GM21737 (cell line): Measurements from ENCODE around the gene HCCS.
A peak's percentile ranks its signal among the peaks of the same experiment; 100 is the strongest.

Source experiments
- ATAC-seq: cut with Tn5 transposase; IDR thresholded peaks from one replicate; pipeline ENCODE4 v1.9.1; 2021; ENCODE audit warnings: mild to moderate bottlenecking, moderate library complexity; ENCODE audit not compliant: unreplicated experiment

HCCS gene

DNA sequence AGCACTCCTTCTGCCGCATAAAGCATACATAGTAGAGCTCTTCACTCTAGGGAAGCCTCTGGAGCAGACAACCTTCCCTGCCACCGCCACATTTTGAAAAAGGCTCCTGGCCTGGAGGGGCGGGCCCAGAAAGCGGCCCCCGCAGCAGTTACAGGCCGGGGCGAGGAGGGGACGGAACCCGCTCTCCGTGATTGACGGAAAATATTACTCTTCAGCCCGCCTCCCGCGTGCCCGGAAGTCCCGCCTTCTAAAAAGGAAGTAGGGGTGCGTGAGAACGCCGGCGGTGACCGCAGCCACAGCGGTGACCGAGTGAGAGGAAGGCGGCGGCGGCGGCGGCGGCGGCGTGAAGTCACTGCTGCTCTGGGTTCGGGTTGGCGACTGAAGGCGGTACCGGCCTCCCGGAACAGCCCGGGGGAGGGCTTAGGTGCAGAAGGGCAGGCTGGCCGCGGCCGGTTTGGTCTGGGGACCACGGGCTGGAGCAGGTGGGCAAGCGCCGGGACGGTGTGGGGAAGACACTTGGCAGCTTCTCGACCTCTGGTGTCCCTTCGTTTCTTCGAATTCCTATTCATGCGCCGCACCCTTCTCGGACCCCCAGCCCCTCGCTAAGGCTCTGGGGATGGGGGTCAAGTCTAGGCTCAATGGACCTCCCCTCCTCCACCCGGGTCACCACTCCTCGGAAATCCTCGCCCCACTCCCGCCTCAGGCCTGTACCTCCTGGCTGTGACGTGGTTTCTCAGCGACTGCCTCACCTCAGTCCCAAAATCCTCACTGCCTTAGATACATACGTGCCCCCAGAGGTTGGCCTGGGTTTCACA, at the start of gene HCCS:
Gene HCCS, plus strand, starts transcription at position 296 of the 815 bp plus-strand sequence. CDS start 729 bp downstream, outside the sequence.
- peak; percentile 89 for ATAC-seq

DNA sequence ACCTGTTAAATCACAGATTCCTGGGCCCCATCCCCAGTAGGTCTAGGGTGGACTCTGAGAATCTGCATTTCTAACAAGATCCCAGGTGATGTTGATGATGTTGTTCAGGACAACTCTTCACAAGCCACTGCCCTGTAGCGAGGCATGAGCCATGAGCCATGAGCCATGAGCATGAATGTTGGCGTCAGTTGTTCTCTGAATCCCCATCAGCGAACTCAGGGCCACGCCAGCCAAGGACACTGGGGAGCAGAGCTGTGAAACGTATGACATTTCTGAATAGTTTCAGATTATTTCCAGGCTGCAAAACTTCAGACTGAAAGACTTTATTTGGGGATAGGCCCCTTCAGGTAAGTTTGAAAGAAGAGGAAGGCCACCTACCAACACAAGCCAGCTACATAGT, 46.9 kb upstream of the HCCS start:
- ATAC-seq: no peak

DNA sequence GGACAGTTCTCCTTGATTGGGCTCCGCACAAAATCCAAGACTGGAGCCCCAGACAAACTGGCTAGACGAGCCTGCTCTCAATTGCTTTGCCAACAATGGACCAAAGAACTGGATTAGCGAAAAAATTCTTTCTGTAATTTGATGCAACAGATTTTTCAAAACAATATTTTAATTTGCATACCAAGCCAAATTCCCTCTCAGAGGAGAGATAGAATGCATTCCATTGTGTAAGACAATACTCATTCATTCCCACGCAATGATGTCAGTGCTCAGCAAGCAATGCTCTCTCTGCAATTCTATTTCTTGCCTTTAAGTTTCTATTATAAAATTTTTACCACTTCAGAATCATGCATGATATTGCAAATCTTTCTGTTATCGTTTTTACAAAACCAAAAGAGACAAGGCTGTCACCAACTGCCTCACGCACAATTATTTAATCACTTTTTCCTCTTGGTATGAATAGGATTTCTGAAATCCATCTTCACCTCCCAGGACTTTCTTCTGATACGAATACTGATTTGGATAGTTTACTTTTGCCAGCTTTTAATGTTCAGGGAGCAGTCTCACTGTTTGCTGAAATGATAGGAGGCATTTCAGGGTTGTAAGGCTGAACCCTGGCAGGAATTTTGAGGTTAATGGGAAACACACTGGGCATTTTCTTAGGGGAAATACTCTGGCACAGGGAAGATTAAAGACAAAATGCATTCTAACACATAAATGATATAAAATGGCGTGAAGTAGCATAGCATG, 46.1 kb upstream of the HCCS start:
- no peak for ATAC-seq

DNA sequence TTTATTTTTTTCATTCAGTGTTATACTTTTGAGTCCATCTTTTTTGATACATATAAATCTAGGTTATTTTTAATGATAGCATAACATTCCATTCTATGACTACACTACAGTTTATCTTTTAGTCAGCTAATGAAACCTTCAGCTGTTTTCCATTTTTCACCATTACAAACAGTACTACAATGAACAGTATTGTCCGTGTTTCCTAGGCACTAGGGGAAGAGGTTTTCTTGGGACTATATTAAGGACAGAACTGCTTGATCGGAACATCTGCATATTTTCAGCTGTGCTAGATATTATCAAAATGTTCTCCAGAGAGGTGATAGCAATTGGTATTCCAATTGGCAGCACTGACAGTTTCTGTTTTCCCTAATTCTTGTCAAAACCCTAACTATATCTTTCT, 44.3 kb upstream of the HCCS start:
- no peak for ATAC-seq

GRCh38 chrX:11073381-11073780, 37.8 kb upstream of the HCCS start:
- ATAC-seq: no peak

DNA sequence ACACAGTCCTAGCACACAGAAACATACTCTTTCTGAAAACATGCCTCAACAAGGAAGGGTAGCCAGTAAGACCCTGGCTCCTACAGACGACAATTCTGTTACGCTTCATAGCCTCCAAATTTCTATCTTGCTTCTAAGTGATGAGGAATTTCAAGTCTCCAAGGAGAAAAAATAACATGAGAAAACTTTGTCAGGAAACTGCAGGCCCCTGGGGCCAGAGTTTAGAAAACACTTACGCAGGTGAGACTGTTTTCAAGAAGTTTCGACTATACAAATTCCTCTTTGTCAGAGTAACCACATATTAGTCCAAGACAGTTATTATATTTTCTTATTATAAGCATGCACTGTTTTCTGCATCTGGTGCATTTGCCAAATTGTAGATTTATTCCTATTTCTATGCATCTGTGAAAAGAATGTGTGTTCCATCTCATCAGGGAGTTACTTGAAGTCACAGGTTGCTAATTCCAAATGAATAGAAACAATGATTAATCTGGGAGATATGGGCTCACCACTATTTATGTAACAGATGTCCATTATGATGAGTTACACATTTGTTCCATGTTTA, 30.3 kb upstream of the HCCS start:
- ATAC-seq: no peak

- no peak for ATAC-seq
Measured at GRCh38 chrX:11081511-11081910, 29.6 kb upstream of the HCCS start.

DNA sequence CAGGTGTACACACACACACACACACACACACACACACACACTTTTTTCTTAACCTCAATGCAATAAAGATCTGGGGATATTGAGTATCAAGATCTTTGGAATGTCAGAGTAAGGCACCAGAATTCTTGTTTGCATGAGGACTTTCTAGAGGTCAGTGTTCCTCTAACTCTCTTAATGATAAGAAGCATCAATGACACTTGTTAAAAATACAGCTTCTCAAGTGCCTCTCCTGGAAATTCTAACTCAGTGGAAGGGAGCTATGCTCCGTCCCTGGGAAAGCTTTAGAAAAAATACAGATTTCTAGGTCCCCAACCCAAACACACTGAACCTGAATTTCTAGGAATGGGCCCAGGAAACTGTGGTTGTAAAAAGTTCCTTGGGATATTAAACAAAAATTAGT, 25.8 kb upstream of the HCCS start:
- no peak for ATAC-seq

DNA sequence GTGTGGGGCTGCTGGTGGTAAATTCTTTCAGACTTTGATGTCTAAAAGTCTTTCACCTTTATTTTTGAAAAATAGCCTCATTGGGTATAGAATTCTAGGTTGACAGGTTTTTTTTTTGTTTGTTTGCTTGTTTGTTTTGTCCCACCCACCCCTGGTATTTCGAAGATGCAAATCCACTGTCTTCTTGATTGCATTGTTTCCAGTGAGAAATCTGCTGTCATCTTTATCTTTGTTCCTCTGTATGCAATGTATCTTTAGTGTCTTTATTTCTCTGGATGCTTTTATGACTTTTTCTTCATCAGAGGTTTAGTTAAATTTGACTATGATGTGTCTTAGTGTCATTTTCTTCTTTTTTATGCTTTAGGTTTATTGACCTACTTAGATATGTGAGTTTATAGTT, 21.3 kb upstream of the HCCS start:
- ATAC-seq: no peak

DNA sequence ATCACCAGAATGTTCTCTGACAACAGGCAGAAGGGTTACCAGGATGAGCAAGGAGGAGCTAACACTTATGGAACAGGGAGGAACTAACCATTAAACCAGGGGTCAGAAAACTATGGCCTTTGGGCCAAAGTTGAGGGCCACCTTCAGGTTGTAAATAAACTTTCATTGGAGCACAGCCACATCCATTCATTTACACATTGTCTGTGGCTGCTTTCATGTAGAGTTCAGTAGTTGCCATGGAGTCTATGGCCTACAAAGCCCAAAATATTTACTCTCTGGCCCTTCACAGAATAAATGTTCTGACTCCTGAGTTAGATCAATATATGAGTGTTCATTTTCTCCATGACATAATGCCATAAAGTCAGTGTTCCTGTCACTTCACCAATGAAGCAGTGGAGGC, 13.2 kb upstream of the HCCS start:
- ATAC-seq: no peak

- ATAC-seq: no peak
Measured at GRCh38 chrX:11099465-11099864, 11.7 kb upstream of the HCCS start.

- ATAC-seq: no peak
Measured at GRCh38 chrX:11100281-11101035, 10.7 kb upstream of the HCCS start.

DNA sequence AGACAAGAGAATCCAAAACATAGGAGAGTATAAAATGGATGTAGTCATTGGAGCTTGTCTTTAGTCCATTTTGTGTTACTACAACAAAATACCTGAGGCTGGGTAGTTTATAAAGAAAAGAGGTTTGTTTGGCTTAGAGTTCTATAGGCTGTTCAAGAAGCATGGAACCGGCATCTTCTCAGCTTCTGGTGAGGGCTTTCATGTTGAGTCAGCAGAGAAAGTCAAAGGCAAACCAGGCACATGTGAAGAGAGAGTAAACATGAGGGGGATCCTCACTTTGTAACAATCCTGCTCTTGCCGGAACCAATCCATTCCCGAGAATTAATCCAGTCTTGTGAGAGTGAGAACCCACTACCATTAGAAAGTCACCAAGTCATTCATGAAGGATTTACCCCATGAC, 8.1 kb upstream of the HCCS start:
- no peak for ATAC-seq

DNA sequence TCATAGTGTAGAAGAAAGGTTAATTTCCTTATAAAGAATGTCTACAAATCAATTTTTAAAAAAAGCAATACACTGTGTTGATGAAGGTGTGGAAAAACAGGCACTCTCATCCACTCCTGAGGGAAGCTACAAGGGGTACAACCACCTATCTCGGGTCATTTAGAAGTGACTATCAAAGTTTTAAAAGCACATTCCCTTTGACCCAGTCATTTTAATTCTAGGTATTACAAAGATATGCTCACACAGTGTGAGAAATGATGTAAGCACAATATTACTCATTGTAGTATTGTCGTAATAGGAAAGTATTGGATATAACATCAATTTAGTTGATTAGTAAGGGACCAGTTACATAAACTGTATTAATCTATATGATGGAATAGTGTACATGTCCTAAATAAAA, 7.4 kb upstream of the HCCS start:
- ATAC-seq: no peak

DNA sequence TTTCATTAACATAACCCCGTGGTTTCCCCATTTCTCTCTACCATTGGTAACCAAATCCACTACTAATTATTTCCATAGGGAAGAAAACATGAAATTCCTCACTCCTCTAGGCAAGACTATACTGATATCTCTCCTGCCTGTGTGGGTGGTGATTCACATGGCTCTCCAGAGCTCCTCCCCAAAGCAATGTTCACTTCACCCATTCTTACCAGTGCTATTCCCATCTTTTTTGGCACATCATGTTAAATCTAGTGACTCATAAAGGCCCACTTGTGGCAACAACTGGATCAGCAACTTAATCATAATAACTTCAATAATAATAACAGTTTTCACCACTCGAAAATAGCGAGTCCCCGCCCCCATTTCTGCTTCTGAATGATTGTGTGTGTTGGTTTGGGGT, 6.1 kb upstream of the HCCS start:
- ATAC-seq: no peak

DNA sequence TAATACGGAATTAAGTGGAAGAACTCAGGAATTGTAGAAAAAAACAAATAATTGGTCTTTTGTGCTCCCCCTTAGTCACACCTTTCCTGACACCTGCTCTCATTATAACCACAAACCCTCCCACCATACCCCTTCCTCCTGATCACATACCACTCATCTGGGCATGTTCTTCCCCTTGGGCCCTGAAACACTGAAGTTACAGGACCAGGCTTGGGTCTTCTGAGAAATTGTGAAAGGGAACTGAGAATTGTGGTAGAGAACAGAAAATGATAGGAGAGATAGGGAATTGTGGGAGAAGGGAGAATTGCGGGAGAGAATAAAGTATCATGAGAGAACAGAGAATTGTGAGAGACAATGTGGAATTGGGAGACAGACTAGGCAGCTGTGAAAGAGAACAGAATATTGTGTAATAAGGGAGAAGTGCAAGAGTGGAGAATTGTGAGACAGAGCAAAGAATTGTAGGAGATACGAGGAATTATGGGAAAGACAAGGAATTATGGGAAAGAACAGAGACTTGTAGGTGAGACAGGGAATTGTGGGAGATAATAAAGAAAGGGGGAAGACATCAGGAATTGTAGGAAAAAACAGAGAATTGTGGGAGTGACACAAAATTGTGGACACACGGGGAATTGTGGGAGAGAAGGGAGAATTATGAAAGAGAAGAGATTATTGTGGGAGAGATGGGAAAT, 2.7 kb upstream of the HCCS start:
- ATAC-seq: no peak

DNA sequence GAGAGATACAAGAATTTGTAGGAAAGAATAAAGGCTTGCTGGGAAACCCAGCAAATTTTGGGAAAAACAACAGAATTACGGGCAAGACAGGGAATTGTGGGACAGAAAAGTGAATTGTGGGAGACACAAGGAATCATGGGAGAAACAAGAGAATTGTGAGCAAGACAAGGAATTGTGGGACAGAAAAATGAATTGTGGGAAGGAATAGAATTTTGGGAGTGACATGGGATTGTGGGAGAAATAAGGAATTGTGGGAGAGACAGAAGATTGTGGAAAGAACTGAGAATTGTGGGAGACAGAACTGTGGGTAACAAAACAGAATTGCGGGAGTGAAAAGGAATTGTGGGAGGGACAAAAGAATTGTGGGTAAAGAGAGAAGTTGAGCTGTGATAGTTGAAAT, 1.2 kb upstream of the HCCS start:
- no peak for ATAC-seq

DNA sequence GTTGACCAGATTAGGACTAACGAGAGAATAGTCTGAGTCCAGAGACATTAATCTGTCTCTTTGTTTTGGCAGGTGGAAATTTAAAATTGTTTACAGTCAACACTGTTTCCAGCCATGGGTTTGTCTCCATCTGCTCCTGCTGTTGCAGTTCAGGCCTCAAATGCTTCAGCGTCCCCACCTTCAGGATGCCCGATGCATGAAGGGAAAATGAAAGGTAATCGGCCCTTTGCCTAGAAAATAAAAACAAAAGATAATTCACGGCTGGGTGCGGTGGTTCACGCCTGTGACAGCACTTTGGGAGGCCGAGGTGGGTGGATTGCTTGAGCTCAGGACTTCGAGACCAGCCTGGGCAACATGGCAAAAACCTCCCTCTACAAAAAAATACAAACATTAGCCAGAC, 815 bp downstream of the HCCS start:
- no peak for ATAC-seq

- ATAC-seq: no peak
Measured at GRCh38 chrX:11113731-11114130, 2.6 kb downstream of the HCCS start.

DNA sequence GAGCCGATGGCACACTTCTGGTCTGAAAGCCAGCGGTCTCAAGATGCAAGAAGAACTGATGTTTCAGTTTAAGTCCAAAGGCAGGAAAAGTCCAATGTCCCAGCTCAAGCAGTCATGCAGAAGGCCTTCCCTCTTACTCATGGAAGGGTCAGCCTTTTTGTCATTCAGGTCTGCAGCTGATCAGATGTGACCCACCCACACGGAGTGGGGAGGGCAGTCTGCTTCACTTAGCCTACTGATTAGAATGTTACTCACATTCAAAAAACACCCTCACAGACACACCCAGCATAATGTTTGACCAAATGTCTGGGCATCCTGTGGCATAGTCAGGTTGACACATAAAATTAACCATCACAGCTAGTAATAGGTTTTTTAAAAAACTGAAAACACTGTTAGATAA, 6.6 kb downstream of the HCCS start:
- no peak for ATAC-seq
